SK-N-SH treated with all-trans-retinoic acid at 6 μM for 48 hours (cell line): Measurements from ENCODE around the gene VAT1.

Experiments
- ARNTL ChIP-seq: fragments of 450-650 bp; formaldehyde crosslinking; IDR thresholded peaks from 2 replicates; pipeline ENCODE4 v1.5.0; 2020; ENCODE audit warnings: low read depth, mild to moderate bottlenecking, moderate library complexity, borderline replicate concordance
- CREB5 ChIP-seq: fragments of 250-450 bp; sonication (Bioruptor Pico); IDR thresholded peaks from 2 replicates; pipeline ENCODE4 v1.5.1; 2020; ENCODE audit warnings: low read depth, mild to moderate bottlenecking, moderate library complexity
- CSRNP3 ChIP-seq: fragments of 250-450 bp; sonication (Bioruptor Pico); IDR thresholded peaks from 2 replicates; pipeline ENCODE4 v1.5.1; 2021; ENCODE audit warnings: mild to moderate bottlenecking, moderate library complexity
- PATZ1 ChIP-seq: fragments of 250-450 bp; sonication (Bioruptor Pico); IDR thresholded peaks from 2 replicates; pipeline ENCODE4 v1.8.0; 2020; ENCODE audit warnings: mild to moderate bottlenecking, moderate library complexity, borderline replicate concordance
- POU6F1 ChIP-seq: fragments of 250-450 bp; sonication (Bioruptor Pico); IDR thresholded peaks from 2 replicates; pipeline ENCODE4 v1.8.0; 2021; ENCODE audit warnings: low read depth, mild to moderate bottlenecking, moderate library complexity, borderline replicate concordance
- PPARA ChIP-seq: fragments of 250-450 bp; sonication (Bioruptor Pico); IDR thresholded peaks from 2 replicates; pipeline ENCODE4 v1.5.0; 2020; ENCODE audit warnings: mild to moderate bottlenecking, borderline replicate concordance
- RARB ChIP-seq: fragments of 250-450 bp; sonication (Bioruptor Pico); IDR thresholded peaks from 2 replicates; pipeline ENCODE4 v1.8.0; 2021; ENCODE audit warnings: mild to moderate bottlenecking, moderate library complexity
- SNAI2 ChIP-seq: fragments of 250-450 bp; sonication (Bioruptor Pico); IDR thresholded peaks from 2 replicates; pipeline ENCODE4 v1.5.0; 2020; ENCODE audit warnings: mild to moderate bottlenecking, moderate library complexity
- TCF4 ChIP-seq: fragments of 250-450 bp; sonication (Bioruptor Pico); IDR thresholded peaks from 2 replicates; pipeline ENCODE4 v1.8.0; 2021; ENCODE audit warnings: mild to moderate bottlenecking, moderate library complexity, borderline replicate concordance
- ZC3H10 ChIP-seq: fragments of 250-450 bp; sonication (Bioruptor Pico); IDR thresholded peaks from 2 replicates; pipeline ENCODE4 v1.5.1; 2021; ENCODE audit warnings: mild to moderate bottlenecking, moderate library complexity
- ZFP30 ChIP-seq: fragments of 450-650 bp; formaldehyde crosslinking; IDR thresholded peaks from 2 replicates; pipeline ENCODE4 v1.5.0; 2022; ENCODE audit warnings: mild to moderate bottlenecking, moderate library complexity
- ZNF565 ChIP-seq: fragments of 450-650 bp; formaldehyde crosslinking; conservative IDR thresholded peaks from 2 replicates; pipeline ENCODE4 v1.5.0; 2020; ENCODE audit warnings: low read depth, mild to moderate bottlenecking, moderate library complexity

GRCh38 chr17:43028221-43028861 lies 6.2 kb upstream of the VAT1 start:
- no peak for TF ChIP-seq SNAI2 (CRISPR knock-in tag)
- TF ChIP-seq ZNF565 (CRISPR knock-in tag), result no peak
- no peak for TF ChIP-seq TCF4 (CRISPR knock-in tag)
- no peak for TF ChIP-seq ZFP30 (CRISPR knock-in tag)
- TF ChIP-seq PATZ1 (CRISPR knock-in tag), result no peak
- TF ChIP-seq PPARA, result no peak
- TF ChIP-seq ARNTL (CRISPR knock-in tag), result no peak
- TF ChIP-seq POU6F1 (CRISPR knock-in tag), result no peak
- no peak for TF ChIP-seq CSRNP3 (CRISPR knock-in tag)
- TF ChIP-seq CREB5 (CRISPR knock-in tag), result no peak
- no peak for TF ChIP-seq ZC3H10 (CRISPR knock-in tag)
- no peak for TF ChIP-seq RARB
